ENCODE measurements around the gene NXNL1.
"Not testable (repeated sequence)": the region's sequence is repeated elsewhere in the genome, so short reads cannot be mapped to it uniquely, and the experiment has no call there.

The NXNL1 gene

GRCh38 chr19:17486545-17487240 lies 26.0 kb upstream of the NXNL1 start:
- DNase-seq, result no peak

GRCh38 chr19:17484520-17485185 lies 23.9 kb upstream of the NXNL1 start:
- DNase-seq, result no peak

DNA sequence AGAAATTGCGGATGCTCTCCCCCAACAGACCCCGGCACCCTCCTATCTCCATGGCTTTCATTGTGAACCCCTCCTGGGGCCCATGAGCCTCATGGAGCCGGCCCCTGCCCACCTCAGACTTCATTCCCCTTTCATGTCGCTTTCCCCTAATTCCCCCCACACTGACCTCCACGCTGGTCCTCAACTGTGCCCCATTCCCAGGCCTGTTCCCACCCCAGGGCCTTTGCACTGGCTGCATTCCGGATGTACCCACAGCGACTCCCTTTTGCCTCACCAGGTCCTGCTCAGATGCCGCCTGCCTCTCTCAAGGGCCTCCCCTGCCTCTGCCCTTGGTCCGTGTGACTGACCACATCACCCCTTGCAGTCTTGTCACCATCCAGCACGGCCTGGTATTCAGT lies 22.9 kb upstream of the NXNL1 start:
- no peak for DNase-seq

DNA sequence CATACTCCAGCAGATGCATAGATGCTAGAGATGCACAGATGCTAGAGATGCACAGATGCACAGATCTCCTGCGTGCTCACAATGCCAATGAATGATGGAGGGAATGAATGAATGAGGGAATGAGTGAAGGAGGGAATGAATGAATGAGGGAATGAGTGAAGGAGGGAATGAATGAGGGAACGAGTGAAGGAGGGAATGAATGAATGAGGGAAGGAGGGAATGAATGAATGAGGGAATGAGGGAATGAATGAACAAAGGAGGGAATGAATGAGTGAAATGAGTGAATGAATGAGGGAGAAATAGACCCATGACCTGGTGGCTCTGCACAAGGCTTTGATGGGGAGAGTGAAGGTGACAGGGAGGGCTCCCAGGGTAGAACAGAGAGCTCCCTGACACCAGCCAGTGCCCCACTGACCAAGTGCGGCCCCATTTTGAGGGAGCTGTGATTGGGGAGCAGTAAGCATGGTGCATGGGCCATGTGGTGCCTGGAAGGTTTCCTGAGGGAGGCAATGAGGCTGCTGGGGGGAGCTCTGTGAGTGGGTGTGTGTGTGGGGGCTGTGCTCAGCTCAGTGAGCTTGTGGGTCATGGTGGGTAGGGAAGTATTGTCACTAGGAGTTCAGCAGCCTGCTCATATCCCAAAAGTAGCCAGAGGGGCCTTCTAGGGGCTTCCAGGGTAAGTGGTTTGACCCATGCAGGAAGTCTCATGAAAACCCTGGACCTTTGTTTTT lies 22.3 kb upstream of the NXNL1 start:
- DNase-seq, result no peak

DNA sequence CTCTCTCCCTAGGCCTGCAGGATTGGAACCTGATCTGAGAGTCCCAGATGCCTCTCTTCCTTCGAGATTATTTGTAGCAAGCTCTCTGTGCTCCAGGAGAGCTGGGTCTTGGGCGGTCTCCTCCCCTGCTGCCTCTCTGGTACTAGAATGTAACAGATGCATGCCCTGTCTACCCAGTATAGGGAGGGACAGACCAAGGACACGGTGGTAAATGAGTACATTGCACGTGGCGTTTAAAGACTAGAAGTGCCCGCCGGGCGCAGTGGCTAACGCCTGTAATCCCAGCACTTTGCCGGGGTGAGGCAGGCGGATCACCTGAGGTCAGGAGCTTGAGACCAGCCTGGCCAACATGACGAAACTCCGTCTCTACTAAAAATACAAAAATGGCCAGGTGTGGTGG lies 21.3 kb upstream of the NXNL1 start:
- DNase-seq, result no peak

DNA sequence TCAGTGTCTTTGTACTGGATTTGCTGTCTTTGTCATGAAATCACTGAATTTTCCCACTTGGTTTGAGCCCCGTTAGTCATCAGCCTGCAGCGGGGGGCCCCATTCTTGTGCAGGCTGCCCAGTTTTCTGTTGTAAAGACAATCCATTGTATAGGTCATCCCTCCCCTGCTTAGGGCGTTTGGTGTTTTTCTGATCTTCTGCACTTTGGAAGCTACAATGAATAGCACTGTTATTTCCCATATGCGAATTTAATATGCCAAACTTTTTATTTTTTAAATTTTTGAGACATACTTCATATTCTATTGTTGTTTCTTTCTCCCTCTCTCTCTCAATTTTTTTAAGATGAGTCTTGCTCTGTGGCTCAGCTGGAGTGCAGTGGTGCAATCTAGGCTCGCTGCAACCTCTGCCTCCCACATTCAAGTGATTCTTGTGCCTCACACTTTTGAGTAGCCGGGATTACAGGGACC lies 18.6 kb upstream of the NXNL1 start:
- DNase-seq, result no peak

GRCh38 chr19:17475541-17476115 lies 14.9 kb upstream of the NXNL1 start:
- DNase-seq, result no peak

- not testable (repeated sequence) for DNase-seq
Measured at GRCh38 chr19:17475011-17475540, 14.3 kb upstream of the NXNL1 start.

GRCh38 chr19:17473041-17473440 lies 12.3 kb upstream of the NXNL1 start:
- no peak for DNase-seq

GRCh38 chr19:17471410-17472125 lies 10.8 kb upstream of the NXNL1 start:
- no peak for DNase-seq

DNA sequence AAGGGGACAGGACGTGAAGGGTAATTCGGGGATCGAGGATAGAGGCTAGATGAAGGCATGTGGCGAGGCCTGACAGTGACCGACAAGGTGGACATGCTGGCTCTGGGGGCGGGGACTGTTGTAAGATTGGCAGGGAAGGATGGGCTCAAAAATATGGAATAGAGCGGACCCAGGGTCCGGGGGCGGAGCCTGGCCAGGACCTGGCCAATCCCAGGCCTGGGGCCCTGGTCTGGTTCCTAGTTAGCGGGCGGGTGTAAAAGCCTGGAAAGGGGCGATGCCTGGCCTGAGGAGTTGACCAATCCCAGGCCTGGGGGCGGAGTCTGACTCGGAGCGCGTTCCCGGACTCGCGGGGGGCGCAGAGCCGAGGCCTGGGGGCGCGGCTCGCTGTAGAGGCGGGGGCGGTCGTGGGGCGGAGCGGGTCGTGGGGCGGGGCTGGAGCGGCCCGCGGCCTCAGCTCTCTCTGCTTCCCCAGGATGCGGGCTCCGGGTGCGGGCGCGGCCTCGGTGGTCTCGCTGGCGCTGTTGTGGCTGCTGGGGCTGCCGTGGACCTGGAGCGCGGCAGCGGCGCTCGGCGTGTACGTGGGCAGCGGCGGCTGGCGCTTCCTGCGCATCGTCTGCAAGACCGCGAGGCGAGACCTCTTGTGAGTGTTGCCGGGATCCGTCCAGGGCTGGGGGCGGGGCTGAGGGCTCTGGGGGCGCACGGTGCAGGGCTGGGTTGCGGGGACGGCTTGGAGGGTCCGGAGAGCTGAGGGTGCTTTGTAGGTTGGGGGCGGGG lies 9.5 kb upstream of the NXNL1 start, which contains the start of gene SLC27A1:
SLC27A1 (plus strand) TSS at position 457 of the 774 bp plus-strand sequence; CDS start at position 474, 17 bp downstream.
- DNase-seq, result peak; percentile 97

DNA sequence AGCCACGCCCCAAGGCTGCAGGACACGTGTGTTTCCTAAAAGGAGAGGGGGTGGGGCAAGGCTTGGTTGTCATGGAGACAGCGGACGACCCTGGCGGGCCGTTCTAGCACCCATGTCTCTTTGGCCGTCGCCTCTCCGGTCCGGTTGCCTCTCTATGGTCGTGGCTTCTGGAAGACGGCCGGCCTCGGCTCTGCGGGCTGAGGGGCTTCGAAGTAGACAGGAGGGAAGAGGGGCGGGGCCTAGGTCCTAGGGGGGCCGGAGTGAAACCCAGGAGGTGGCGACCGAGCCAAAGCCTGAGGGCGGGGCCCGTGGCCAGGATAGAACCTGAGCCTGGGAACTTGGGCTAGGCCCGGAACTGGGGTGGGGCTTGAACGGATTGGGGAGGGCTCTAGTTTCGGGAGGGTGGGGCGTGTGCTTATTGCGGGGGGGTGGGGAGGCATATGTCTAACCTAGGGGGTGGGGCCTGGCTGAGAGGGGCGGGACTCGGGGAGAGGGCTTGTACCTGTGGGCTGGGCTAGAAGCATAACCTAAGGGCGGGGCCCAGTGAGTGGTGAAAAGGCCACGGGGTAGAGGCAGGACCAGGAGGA lies 8.8 kb upstream of the NXNL1 start:
- peak; percentile 67 for DNase-seq

GRCh38 chr19:17469092-17469480 lies 8.4 kb upstream of the NXNL1 start:
- DNase-seq, result no peak

- no peak for DNase-seq
Measured at GRCh38 chr19:17468302-17469091, 7.8 kb upstream of the NXNL1 start.

DNA sequence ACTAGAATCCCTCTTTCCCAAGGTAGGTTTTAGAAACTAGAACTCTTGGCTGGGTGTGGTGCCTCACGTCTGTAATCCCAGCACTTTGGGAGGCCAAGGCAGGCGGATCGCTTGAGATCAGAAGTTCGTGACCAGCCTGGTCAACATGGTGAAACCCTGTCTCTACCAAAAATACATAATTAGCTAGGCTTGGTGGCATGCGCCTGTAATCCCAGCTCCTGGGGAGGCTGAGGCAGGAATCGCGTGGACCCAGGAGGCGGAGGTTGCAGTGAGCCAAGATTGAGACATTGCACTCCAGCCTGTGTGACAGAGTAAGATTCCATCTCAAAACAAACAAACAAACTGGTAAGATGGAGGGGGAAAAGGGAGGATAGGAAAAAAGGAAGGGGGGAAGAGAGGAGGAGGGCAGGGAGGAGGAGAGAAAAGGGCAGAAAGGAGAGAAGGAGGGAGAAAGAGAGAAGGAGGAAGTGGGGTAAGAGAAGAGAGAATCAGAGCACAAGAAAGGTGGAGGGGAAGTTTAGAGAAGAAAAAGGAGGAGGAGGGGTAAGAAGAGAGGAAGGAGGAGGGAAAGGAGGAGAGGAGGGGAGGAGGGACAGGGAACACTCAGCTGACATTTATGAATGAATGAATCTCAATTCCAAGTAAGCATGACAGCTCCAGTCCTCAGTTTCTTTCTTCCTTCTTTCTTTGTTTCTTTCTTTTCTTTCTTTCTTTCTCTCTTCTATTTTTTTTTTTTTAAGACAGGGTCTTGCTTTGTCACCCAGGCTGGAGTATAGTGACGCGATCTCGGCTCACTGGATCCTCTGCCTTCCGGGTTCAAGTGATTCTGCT lies 7.0 kb upstream of the NXNL1 start:
- DNase-seq, result no peak

GRCh38 chr19:17466487-17466850 lies 5.7 kb upstream of the NXNL1 start:
- no peak for DNase-seq

- DNase-seq, result no peak
Measured at GRCh38 chr19:17458970-17459369, 1.8 kb downstream of the NXNL1 start.

DNA sequence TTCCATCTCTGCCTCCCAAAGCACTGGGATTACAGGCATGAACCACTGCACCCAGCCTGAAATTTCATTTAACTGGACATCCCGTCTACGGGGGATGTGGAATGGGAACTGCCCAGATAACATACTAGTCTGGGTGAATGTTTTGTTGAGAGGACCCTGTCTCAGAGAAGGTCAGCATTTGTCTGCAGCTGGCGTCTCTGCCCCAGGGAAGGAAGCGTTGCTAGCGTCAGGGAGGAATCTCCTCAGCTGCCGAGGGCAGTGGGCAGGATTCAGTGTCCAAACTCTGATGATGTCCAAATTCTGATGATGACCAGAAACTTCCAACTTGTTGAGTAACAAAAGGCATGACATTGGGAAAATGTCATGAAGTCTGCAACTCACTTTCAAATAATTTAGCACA lies 3.1 kb downstream of the NXNL1 start:
- no peak for DNase-seq

DNA sequence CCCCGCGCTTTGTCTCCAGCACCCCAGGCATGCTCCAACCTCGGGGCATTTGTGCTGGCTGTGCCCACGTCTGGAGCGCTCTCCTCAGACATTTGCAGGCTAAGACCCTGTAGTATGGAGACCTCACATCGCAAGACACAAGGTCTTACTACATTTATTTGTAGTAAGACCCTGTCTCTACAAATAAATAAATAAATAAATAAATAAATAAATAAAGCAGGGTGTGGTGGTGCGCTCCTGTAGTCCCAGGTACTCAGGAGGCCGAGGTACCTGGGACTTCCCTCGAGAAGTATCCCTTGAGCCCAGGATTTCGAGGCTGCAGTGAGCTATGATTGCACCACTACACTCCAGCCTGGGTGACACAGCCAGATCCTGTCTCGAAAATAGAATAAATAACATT lies 4.6 kb downstream of the NXNL1 start:
- DNase-seq, result no peak
